ENCODE data around the gene ERBB2. TPM values are rescaled to one million over a fixed set of nuclear protein-coding genes. Genes with fewer than 3 reads are reported as not detected.
"Not testable (repeated sequence)": the region's sequence is repeated elsewhere in the genome, so short reads cannot be mapped to it uniquely, and the experiment has no call there.

Gene ERBB2
- total RNA-seq, 2 experiments from 2014 or later: 6.4 to 6.6 TPM

DNA sequence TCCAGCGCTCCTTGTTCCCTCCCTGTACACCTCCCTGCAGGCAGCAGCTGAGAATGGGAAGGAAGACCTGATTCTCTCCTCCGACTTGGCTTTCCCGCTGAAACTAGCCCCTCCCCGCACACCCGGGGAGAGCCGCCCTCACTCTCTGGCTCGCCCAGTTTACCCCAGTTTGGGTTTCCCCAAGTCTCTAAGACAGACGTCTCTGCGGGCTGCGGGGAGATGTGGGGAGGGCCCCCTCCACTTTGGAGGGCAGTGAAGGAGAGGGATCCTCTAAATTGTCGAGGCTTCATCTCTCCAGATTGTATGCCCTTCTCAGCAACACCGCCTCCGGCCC is 38.7 kb downstream of the ERBB2 start:
- no peaks in the 10 kb centered on the region for H3K36me3 Mint-ChIP-seq
- H3K4me1 Mint-ChIP-seq: peaks cover 19% of the 10 kb centered on the region
- H3K27ac Mint-ChIP-seq: peak overlapping the region; percentile 36

DNA sequence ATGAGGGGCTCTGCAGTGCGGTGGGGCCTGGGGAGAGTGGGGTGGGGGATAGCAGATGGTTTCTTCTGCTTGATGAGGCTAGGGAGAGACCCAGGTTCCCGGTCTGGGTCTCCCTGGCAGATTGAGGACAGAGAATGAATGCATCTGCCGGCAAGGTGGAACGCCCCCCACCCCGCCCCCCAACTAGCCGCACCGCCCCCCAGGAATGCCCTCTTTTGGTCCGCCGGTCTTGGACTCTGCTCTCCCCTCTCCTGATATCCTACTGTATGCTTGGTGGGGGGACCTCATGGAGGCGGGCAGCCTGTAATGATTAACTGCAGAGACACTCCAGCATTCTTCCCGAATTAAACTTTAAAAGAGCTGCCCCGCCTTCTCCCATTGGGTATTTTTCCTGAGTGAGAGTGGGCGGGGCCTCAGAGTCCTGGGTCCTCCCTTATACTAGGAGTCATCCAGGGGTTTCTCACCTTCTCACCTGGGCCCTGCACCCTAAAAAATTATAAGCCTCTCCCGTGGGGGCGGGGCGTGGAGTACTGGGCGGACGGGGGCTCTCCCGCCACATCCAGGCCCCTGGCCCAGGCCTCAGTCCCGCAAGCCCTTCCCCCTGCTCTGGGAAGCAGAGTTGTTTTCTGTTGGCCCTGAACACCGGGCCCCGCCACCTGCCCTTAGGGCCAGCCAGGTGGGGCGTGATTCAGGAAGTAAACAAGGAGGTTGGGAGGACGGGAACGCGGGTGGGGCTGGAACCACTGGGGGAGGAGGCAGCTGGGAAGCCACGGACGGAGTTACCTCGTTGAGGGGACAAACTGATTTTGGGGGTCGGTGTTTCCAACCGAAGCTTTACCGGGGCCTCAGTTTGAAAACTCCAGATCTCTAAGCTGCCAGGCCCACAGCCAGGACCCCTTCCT is 39.4 kb downstream of the ERBB2 start:
- no peak overlapping the region for H3K27ac Mint-ChIP-seq
- POLR2A ChIA-PET: no interaction called here
- ATAC-seq (ENCODE audit: low read depth): peak; percentile 15

More for the DNA sequence above, 38.7 kb downstream of the ERBB2 start:
- Mint-ChIP-seq H3K27me3 (peaks cover 9% of the 10 kb centered on the region), H3K9me3 (no peaks in the 10 kb centered on the region), H3K4me3 (peak overlapping the region; percentile 82)
- DNase-seq (no peak), ATAC-seq (ENCODE audit: low read depth) (peak; percentile 67)
- POLR2A ChIA-PET: no interaction called here

DNA sequence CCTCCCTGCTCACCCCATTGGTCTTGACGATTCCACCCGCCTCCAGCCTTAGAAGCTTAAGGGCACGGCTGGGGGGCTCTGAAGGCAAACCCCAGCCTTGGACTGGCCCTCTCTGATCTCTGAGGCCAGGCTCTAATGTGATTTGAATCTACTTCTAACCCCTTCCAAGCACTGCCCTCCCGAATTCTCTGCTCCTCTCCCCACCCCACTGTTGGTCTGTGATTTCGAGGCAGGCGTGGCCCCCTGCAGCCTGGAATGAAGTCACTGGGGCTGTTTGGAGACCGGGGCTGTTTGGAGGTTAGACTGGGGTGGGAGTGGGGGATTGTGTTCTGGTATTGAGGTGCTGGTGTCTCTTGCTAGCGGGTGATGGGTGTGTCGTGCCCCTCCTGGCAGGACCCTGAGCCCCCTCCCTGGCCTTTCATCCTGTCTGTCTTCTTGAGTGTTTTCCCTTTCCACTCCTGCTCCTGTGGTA is 40.1 kb downstream of the ERBB2 start:
- peaks cover 5% of the 10 kb centered on the region for H3K27me3 Mint-ChIP-seq
- no peak overlapping the region for H3K4me3 Mint-ChIP-seq
- no peak for ATAC-seq (ENCODE audit: low read depth)
- no peaks in the 10 kb centered on the region for H3K36me3 Mint-ChIP-seq
- POLR2A ChIA-PET: no interaction called here
- no peaks in the 10 kb centered on the region for H3K9me3 Mint-ChIP-seq
- H3K27ac Mint-ChIP-seq: no peak overlapping the region
- no peak for DNase-seq
- peaks cover 17% of the 10 kb centered on the region for H3K4me1 Mint-ChIP-seq

More for the DNA sequence above, 39.4 kb downstream of the ERBB2 start:
- no peaks in the 10 kb centered on the region for H3K36me3 Mint-ChIP-seq
- no peak for DNase-seq
- peaks cover 5% of the 10 kb centered on the region for H3K27me3 Mint-ChIP-seq
- peaks cover 19% of the 10 kb centered on the region for H3K4me1 Mint-ChIP-seq
- peak overlapping the region; percentile 82 for H3K4me3 Mint-ChIP-seq
- H3K9me3 Mint-ChIP-seq: no peaks in the 10 kb centered on the region

DNA sequence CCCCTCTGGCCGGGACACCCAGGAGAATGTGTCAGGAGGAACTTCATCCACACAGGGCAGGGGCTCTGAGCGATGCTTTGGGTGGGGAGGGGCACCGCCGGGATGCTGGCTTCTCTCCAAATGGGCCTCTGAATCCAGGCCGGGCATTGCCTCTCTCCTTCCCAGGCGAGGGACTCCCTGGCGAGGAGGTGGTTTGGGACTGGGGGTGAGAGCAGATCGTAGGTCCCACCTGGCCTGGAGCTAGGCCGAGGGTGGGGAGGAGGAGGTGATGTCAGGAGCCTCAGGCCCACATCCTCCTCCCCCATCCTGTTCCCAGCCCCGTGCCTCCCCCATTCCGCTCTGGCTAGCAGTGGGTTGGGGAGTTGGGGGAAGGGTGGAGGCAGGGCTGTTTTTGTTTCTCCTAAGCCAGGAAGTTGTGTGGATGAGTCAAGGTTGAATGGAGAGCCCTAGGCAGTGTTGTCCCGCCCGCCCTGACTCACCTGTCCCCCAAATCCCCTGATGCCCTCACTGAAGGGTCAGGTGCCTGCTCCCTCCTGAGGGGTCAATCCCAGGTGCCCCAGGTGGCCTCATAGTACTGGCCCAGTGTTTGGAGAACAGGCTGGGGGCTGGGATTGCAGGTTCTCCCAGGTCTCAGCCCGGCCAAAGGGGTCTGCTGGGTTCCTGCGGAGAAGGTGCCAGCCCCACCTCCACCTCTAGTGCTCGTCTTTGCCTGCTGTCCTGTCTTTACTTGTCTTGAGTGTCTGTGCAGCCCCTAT is 40.7 kb downstream of the ERBB2 start:
- Mint-ChIP-seq H3K4me3 (no peak overlapping the region), H3K9me3 (no peaks in the 10 kb centered on the region), H3K4me1 (peaks cover 17% of the 10 kb centered on the region), H3K27me3 (peaks cover 5% of the 10 kb centered on the region), H3K27ac (no peak overlapping the region), H3K36me3 (no peaks in the 10 kb centered on the region)
- POLR2A ChIA-PET: no interaction called here
- DNase-seq (no peak), ATAC-seq (ENCODE audit: low read depth) (no peak)

DNA sequence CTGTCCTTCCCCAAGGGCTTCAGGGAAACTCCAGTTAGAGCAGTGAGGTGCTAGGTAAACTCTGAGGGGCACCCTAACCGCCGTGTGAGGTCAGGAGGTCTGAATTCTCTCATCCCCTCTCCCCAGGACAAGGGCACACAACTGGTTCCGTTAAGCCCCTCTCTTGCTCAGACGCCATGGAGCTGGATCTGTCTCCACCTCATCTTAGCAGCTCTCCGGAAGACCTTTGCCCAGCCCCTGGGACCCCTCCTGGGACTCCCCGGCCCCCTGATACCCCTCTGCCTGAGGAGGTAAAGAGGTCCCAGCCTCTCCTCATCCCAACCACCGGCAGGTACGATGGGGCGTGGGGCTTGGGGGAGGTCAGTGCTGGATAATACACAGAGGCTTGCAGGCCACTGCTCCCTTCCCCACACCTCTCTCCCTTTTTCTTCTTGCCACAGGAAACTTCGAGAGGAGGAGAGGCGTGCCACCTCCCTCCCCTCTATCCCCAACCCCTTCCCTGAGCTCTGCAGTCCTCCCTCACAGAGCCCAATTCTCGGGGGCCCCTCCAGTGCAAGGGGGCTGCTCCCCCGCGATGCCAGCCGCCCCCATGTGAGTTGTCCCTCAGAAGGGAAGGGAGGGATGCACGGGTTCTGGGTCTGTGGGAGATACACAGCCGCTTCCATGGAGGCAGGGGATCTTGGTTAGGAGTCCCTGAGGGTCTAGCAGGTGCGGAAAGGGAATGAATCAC is 42.4 kb downstream of the ERBB2 start:
- H3K4me1 Mint-ChIP-seq: peaks cover 17% of the 10 kb centered on the region
- no peak overlapping the region for H3K4me3 Mint-ChIP-seq
- ATAC-seq (ENCODE audit: low read depth): no peak
- no peak for DNase-seq
- H3K27me3 Mint-ChIP-seq: peaks cover 5% of the 10 kb centered on the region
- no peaks in the 10 kb centered on the region for H3K36me3 Mint-ChIP-seq
- H3K9me3 Mint-ChIP-seq: no peaks in the 10 kb centered on the region
- no peak overlapping the region for H3K27ac Mint-ChIP-seq
- POLR2A ChIA-PET: no interaction called here

DNA sequence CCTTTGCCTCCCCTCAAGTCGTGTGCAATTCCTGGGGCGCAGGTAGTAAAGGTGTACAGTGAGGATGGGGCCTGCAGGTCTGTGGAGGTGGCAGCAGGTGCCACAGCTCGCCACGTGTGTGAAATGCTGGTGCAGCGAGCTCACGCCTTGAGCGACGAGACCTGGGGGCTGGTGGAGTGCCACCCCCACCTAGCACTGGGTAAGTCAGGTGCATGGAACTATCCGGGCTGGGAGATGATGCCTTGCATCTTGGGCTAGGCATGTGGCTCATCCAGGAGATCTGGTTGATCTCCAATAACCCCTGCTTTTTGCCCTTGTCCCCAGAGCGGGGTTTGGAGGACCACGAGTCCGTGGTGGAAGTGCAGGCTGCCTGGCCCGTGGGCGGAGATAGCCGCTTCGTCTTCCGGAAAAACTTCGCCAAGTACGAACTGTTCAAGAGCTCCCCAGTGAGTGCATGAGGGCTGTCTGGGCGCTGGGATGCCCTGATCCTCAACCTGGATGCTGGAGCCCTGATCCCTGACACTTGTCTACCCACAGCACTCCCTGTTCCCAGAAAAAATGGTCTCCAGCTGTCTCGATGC is 43.1 kb downstream of the ERBB2 start:
- H3K4me3 Mint-ChIP-seq: no peak overlapping the region
- peaks cover 17% of the 10 kb centered on the region for H3K4me1 Mint-ChIP-seq
- no peak for ATAC-seq (ENCODE audit: low read depth)
- no peak overlapping the region for H3K27ac Mint-ChIP-seq
- peaks cover 5% of the 10 kb centered on the region for H3K27me3 Mint-ChIP-seq
- H3K9me3 Mint-ChIP-seq: no peaks in the 10 kb centered on the region
- DNase-seq: no peak
- no peaks in the 10 kb centered on the region for H3K36me3 Mint-ChIP-seq
- POLR2A ChIA-PET: no interaction called here

DNA sequence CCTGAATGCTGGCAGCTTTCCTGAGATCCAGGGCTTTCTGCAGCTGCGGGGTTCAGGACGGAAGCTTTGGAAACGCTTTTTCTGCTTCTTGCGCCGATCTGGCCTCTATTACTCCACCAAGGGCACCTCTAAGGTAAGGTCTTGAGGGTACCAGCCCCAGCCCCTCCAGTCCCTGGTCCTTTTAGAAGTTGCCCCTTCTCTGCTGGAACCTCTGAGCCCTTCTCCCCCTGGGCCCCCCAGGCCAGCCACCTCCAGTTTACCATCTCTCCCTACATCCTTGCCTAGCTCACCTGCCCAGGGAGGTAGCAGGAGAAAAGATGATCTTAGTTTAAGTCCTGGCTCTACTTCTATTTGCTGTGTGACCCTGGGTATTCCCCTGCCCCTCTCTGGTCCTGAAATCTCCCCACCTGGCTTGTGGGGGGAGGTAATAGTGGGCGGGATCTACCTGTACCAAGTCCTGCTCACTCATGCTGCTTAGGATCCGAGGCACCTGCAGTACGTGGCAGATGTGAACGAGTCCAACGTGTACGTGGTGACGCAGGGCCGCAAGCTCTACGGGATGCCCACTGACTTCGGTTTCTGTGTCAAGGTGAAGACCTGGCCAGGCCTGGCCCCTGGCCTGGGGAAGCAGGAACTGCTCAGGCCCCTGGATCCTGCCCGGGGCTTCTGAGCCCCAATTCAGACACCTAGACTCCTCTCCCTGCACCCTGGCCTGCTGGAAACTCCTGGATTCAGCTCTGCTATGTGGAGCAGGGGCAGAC is 44.4 kb downstream of the ERBB2 start:
- H3K4me1 Mint-ChIP-seq: peaks cover 11% of the 10 kb centered on the region
- DNase-seq (no peak), ATAC-seq (ENCODE audit: low read depth) (no peak)
- H3K27me3 Mint-ChIP-seq: no peaks in the 10 kb centered on the region
- H3K9me3 Mint-ChIP-seq: no peaks in the 10 kb centered on the region
- no peak overlapping the region for H3K4me3 Mint-ChIP-seq
- no peak overlapping the region for H3K27ac Mint-ChIP-seq
- POLR2A ChIA-PET: interaction anchor here (0.6 kb wide), 1 partner anchor 113 kb away, joined by 4 read pairs; no protein-coding TSS in a partner anchor
- no peaks in the 10 kb centered on the region for H3K36me3 Mint-ChIP-seq

DNA sequence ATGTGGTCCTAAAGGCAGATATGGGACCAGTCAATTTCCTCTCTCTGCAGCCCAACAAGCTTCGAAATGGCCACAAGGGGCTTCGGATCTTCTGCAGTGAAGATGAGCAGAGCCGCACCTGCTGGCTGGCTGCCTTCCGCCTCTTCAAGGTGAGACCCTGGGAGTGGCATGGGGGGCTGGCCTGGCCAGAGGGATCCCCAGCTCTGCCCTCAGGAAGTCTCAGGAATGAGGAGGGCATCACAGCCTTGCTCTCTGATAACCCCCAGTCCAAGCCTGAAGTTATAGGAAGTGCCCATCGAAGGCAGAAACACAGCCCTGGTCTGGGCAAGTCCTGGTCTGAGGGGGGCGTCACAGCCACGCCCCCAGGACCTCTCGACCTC is 45.0 kb downstream of the ERBB2 start:
- no peaks in the 10 kb centered on the region for H3K27me3 Mint-ChIP-seq
- H3K4me3 Mint-ChIP-seq: no peak overlapping the region
- H3K36me3 Mint-ChIP-seq: no peaks in the 10 kb centered on the region
- DNase-seq (no peak), ATAC-seq (ENCODE audit: low read depth) (no peak)
- POLR2A ChIA-PET: no interaction called here
- H3K27ac Mint-ChIP-seq: no peak overlapping the region
- H3K4me1 Mint-ChIP-seq: peaks cover 11% of the 10 kb centered on the region
- H3K9me3 Mint-ChIP-seq: no peaks in the 10 kb centered on the region

DNA sequence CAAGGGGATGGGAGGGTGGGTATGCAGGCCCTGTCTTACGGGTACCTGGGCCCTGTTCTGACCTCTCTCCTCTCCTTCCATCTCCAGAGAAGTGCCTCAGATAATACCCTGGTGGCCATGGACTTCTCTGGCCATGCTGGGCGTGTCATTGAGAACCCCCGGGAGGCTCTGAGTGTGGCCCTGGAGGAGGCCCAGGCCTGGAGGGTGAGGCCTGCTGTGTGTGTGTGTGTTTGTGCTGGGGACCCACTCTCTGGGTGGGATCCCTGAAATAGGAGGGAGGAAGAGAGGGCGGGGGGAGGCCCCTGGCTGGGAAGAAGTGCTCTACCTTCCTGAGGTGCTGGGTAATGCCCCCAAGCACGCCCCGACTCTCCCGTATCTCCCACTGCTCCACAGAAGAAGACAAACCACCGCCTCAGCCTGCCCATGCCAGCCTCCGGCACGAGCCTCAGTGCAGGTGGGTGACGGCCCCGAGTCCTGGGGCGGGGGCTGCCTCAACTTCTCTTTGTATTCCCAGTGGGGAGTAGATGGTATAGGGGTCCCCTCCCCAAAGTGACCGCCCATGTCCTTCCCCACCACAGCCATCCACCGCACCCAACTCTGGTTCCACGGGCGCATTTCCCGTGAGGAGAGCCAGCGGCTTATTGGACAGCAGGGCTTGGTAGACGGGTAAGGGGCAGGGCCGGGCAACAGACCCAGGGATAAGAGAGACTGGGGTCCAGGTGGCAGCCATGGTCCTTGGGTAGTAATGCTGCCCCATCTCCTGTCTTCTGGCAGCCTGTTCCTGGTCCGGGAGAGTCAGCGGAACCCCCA is 45.7 kb downstream of the ERBB2 start:
- Mint-ChIP-seq H3K27me3 (no peaks in the 10 kb centered on the region), H3K4me1 (peaks cover 5% of the 10 kb centered on the region), H3K36me3 (no peaks in the 10 kb centered on the region), H3K4me3 (no peak overlapping the region), H3K27ac (no peak overlapping the region), H3K9me3 (no peaks in the 10 kb centered on the region)
- POLR2A ChIA-PET: no interaction called here
- no peak for DNase-seq
- ATAC-seq (ENCODE audit: low read depth): no peak

DNA sequence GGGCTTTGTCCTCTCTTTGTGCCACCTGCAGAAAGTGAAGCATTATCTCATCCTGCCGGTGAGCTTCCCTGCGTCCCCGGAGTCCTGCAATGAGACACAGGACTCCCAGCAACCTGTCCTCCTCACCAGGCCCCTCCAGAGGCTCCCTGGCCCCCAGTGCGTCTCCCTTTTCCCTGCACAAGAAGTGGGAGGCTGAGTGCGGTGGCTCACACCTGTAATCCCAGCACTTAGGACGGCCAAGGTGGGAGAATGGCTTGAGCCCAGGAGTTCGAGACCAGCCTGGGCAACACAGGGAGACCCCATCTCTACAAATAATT is 46.2 kb downstream of the ERBB2 start:
- H3K4me1 Mint-ChIP-seq: peaks cover 2% of the 10 kb centered on the region
- POLR2A ChIA-PET: no interaction called here
- no peak for DNase-seq
- no peaks in the 10 kb centered on the region for H3K27me3 Mint-ChIP-seq
- H3K4me3 Mint-ChIP-seq: no peak overlapping the region
- no peak overlapping the region for H3K27ac Mint-ChIP-seq
- H3K36me3 Mint-ChIP-seq: no peaks in the 10 kb centered on the region
- H3K9me3 Mint-ChIP-seq: no peaks in the 10 kb centered on the region
- ATAC-seq (ENCODE audit: low read depth): no peak

DNA sequence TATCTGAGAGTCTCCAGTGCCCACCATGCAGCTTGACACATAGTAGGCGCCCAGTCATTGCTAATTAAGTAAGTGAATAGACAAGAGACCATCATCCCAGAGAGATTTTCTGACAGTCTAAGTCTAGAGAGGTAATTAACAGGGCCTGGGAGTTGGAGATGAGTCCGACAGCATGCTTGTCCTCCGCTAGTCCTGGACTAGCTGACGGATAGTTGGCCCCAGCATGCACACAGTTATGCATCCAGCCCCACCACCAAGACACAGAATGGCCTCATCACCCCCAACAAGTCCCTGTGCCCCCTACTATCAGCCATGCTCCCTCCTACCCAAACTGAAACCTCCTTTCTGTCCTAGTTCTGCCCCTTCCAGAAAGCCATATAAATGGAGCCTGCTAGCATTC is 47.9 kb downstream of the ERBB2 start:
- Mint-ChIP-seq H3K27ac (no peak overlapping the region), H3K9me3 (no peaks in the 10 kb centered on the region), H3K36me3 (no peaks in the 10 kb centered on the region), H3K4me3 (no peak overlapping the region), H3K27me3 (no peaks in the 10 kb centered on the region), H3K4me1 (peaks cover 5% of the 10 kb centered on the region)
- DNase-seq: no peak
- ATAC-seq (ENCODE audit: low read depth): no peak
- POLR2A ChIA-PET: no interaction called here

DNA sequence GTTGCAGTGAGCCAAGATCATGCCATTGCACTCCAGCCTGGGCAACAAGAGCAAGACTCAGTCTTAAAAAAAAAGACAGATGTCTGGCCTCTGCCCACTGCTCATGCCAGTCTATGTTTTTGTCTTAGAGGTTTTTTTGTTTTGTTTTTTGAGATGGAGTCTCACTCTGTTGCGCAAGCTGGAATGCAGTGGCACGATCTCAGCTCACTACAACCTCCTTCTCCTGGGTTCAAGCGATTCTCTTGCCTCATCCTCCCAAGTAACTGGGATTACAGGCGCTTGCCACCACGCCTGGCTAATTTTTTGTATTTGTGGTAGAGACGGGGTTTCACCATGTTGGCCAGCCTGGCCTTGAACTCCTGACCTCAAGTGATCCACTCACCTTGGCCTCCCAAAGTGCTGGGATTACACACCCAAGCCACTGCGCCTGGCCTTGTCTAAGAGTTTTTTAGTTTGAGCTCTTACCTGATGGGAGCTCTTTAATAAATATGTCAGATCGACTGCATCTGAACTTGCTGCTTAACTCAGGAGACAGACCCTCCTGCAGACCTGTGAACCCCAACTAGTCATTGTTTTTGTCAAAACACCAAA is 48.7 kb downstream of the ERBB2 start:
- ATAC-seq (ENCODE audit: low read depth); H3K27ac Mint-ChIP-seq; DNase-seq; H3K4me3 Mint-ChIP-seq; H3K36me3 Mint-ChIP-seq; POLR2A ChIA-PET; H3K9me3 Mint-ChIP-seq; H3K27me3 Mint-ChIP-seq: not testable (repeated sequence)
- peaks cover 12% of the 10 kb centered on the region for H3K4me1 Mint-ChIP-seq
